Measurements from ENCODE around the gene PAK2. TPM values are rescaled to one million over a fixed set of nuclear protein-coding genes. Genes with fewer than 3 reads are reported as not detected.

The PAK2 gene
- total and polyA plus RNA-seq, 9 of the 15 experiments (the other 6 are each of a cell fraction or from before 2014, with no cell fraction given), result 13.2 to 72.4 (median 35.7) TPM

GRCh38 chr3:196793246-196793645 lies 53.6 kb downstream of the PAK2 start:
- Histone ChIP-seq H2AFZ (ENCODE audit: low read depth, low read length) (no peak overlapping the region), H3K36me3 (ENCODE audit: control insufficient read depth, insufficient read depth, low read length) (peaks cover 45% of the 10 kb centered on the region; the same call in 2 of the 3 replicates), H3K79me2 (ENCODE audit: control insufficient read depth, insufficient read depth, low read length) (peaks cover 29% of the 10 kb centered on the region), H3K27me3 (ENCODE audit: control insufficient read depth in 2 of 2, insufficient read depth in 2 of 2, low read length in 2 of 2) (no peaks in the 10 kb centered on the region), H4K20me1 (replicated peaks; ENCODE audit: control insufficient read depth, insufficient read depth, low read length) (no peaks in the 10 kb centered on the region), H3K9ac (ENCODE audit: insufficient read depth in 1 of 2, low read depth in 2 of 2, low read length in 2 of 2) (no peak overlapping the region), H3K27ac (ENCODE audit: extremely low read depth, low read depth, low read length) (no peak overlapping the region), H3K4me2 (ENCODE audit: insufficient read depth, low read length) (no peak overlapping the region), H3K4me3 (no peak overlapping the region), H3K9me1 (ENCODE audit: control insufficient read depth, insufficient read depth, low read length) (no peaks in the 10 kb centered on the region), H3K4me1 (replicated peaks in 1 of 2; ENCODE audit: control insufficient read depth in 2 of 2, insufficient read depth in 2 of 2, low read length in 2 of 2) (peaks cover 0 to 4% of the 10 kb centered on the region in 2 experiments; a peak in 1 of 5 replicates), H3K9me3 (replicated peaks; ENCODE audit: control insufficient read depth, insufficient read depth, low read depth, low read length) (peaks cover 3% of the 10 kb centered on the region; the same call in 1 of the 2 replicates)
- FAIRE-seq (no peak), ATAC-seq (no peak), DNase-seq (ENCODE audit: extremely low read depth in 1 of 4, low spot score in 3 of 4) (no peak)
- ChIA-PET CTCF (ENCODE audit: low intra/inter-chr PET ratio) (no interaction called here), POLR2A (no interaction called here)
- in situ Hi-C loops (cut with MboI) (no loop called here), intact Hi-C loops (cut with micrococcal nuclease) (no loop called here)
- BruUV-seq (replicated peaks), result no TSS peak
- 42% methylated on average over 1 of the region's 1 CpG for WGBS (ENCODE audit: insufficient coverage, low coverage, missing lambda C conversion rate)
- no peak for TF ChIP-seq ZNF133 (CRISPR knock-in tag; IDR thresholded peaks at IDR 0.05)
- TF ChIP-seq HDAC6 (IDR thresholded peaks at IDR 0.05; ENCODE audit: low read depth, low read length), result no peak
- TF ChIP-seq MBD1 (CRISPR knock-in tag; IDR thresholded peaks at IDR 0.05), result no peak
- no peak for TF ChIP-seq ZBTB17 (CRISPR knock-in tag; IDR thresholded peaks at IDR 0.05)
- TF ChIP-seq ZNF583 (CRISPR knock-in tag; IDR thresholded peaks at IDR 0.05), result no peak
- no peak for TF ChIP-seq BHLHE40 (IDR thresholded peaks at IDR 0.05; ENCODE audit: low read length)
- TF ChIP-seq RBM15 (IDR thresholded peaks at IDR 0.05; ENCODE audit: insufficient read depth, low read length), result no peak
- no peak for TF ChIP-seq FOXK1 (CRISPR knock-in tag; IDR thresholded peaks at IDR 0.05; ENCODE audit: borderline replicate concordance)
- no peak for TF ChIP-seq TAF1 (IDR thresholded peaks at IDR 0.05; ENCODE audit: control insufficient read depth, extremely low read depth, insufficient read depth, low read length, severe bottlenecking)
- TF ChIP-seq SPI1 (IDR thresholded peaks at IDR 0.05; ENCODE audit: borderline replicate concordance, low read depth, low read length), result no peak
- TF ChIP-seq C11orf30 (IDR thresholded peaks at IDR 0.05; ENCODE audit: low read depth), result peak; percentile 81
- no peak for TF ChIP-seq NFIC (IDR thresholded peaks at IDR 0.05)
- TF ChIP-seq CHD2 (IDR thresholded peaks at IDR 0.05; ENCODE audit: low read depth, low read length), result no peak
- TF ChIP-seq ZNF197 (CRISPR knock-in tag; IDR thresholded peaks at IDR 0.05; ENCODE audit: low read depth), result no peak
- peak; percentile 49; the same call in 1 of the 2 replicates for TF ChIP-seq MAFK (IDR thresholded peaks at IDR 0.05; ENCODE audit: low read length)
- no peak for TF ChIP-seq ZBTB26 (CRISPR knock-in tag; IDR thresholded peaks at IDR 0.05)
- TF ChIP-seq ARNT (IDR thresholded peaks at IDR 0.05), result no peak
- TF ChIP-seq BRF1 (IDR thresholded peaks at IDR 0.05; ENCODE audit: borderline replicate concordance, extremely low read depth, insufficient read length), result no peak
- TF ChIP-seq TGIF2 (CRISPR knock-in tag; IDR thresholded peaks at IDR 0.05), result no peak
- peak; percentile 66 for TF ChIP-seq MAFF (IDR thresholded peaks at IDR 0.05; ENCODE audit: low read length)
- no peak for TF ChIP-seq ZNF324 (CRISPR knock-in tag; IDR thresholded peaks at IDR 0.05)
- TF ChIP-seq KDM2B (CRISPR knock-in tag; IDR thresholded peaks at IDR 0.05), result no peak
- no peak for TF ChIP-seq BCOR (IDR thresholded peaks at IDR 0.05)
- TF ChIP-seq, protein P1, sequence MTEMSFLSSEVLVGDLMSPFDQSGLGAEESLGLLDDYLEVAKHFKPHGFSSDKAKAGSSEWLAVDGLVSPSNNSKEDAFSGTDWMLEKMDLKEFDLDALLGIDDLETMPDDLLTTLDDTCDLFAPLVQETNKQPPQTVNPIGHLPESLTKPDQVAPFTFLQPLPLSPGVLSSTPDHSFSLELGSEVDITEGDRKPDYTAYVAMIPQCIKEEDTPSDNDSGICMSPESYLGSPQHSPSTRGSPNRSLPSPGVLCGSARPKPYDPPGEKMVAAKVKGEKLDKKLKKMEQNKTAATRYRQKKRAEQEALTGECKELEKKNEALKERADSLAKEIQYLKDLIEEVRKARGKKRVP (CRISPR knock-in tag; IDR thresholded peaks at IDR 0.05), result no peak
